Measurements from ENCODE around the gene FXYD4.

DNA sequence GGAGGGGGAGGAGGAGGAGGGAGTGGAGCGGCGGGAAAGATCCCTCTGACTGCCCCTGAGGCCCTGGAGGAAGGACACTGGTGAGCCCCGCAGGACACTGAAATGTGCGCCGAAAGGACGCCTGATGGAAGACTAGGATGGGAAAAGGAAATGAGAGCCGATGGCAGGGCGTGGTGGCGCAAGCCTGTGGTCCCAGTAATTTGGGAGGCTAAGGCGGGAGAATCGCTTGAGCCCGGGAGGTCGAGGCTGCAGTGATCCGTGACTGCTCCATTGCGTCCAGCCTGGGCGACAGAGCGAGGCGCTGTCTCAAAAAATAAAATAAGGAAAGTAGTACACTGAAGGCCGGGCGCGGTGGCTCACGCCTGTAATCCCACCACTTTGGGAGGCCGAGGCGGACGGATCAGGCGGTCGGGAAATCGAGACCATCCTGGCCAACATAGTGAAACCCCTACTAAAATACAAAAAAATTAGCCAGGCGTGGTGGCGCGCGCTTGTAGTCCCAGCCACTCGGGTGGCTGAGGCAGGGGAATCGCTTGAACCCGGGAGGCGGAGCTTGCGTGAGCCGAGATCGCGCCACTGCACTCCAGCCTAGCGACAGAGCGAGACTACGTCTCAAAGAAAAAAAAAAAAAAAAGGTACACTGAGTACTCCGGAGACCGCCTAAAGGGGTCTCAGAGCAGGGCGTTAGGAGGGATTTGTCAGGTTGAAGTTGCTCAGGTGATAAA lies 38.1 kb downstream of the FXYD4 start:
- TF ChIP-seq, protein P1, sequence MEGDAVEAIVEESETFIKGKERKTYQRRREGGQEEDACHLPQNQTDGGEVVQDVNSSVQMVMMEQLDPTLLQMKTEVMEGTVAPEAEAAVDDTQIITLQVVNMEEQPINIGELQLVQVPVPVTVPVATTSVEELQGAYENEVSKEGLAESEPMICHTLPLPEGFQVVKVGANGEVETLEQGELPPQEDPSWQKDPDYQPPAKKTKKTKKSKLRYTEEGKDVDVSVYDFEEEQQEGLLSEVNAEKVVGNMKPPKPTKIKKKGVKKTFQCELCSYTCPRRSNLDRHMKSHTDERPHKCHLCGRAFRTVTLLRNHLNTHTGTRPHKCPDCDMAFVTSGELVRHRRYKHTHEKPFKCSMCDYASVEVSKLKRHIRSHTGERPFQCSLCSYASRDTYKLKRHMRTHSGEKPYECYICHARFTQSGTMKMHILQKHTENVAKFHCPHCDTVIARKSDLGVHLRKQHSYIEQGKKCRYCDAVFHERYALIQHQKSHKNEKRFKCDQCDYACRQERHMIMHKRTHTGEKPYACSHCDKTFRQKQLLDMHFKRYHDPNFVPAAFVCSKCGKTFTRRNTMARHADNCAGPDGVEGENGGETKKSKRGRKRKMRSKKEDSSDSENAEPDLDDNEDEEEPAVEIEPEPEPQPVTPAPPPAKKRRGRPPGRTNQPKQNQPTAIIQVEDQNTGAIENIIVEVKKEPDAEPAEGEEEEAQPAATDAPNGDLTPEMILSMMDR (IDR thresholded peaks at IDR 0.05), result no peak
- TF ChIP-seq POLR2A (IDR thresholded peaks at IDR 0.05), result no peak
